HepG2 (cell line): Measurements from ENCODE around the gene TUBB4B. TPM values are rescaled to one million over a fixed set of nuclear protein-coding genes. Genes with fewer than 3 reads are reported as not detected.

Experiments used
- NCOA5 ChIP-seq: sonication (generic); formaldehyde crosslinking; IDR thresholded peaks from 2 replicates; pipeline ENCODE4 v1.4.0; 2020; ENCODE audit warnings: missing genetic modification reagents
- PAXIP1 ChIP-seq: sonication (generic); formaldehyde crosslinking; conservative IDR thresholded peaks from 2 replicates; pipeline ENCODE4 v1.4.0; 2020; ENCODE audit warnings: mild to moderate bottlenecking, missing genetic modification reagents, moderate library complexity
- RARA ChIP-seq: IDR thresholded peaks from 2 replicates; pipeline ENCODE4 v1.6.1; 2016; ENCODE audit warnings: missing genetic modification reagents, missing compliant biosample characterization
- SETDB1 ChIP-seq: sonication (generic); formaldehyde crosslinking; IDR thresholded peaks from 2 replicates; pipeline ENCODE4 v1.5.1; 2020; ENCODE audit warnings: missing genetic modification reagents, mild to moderate bottlenecking, borderline replicate concordance
- SIN3B ChIP-seq: fragments of 150-350 bp; IDR thresholded peaks from 2 replicates; pipeline ENCODE4 v1.6.1; 2014; ENCODE audit warnings: low read length
- SP5 ChIP-seq: IDR thresholded peaks from 2 replicates; pipeline ENCODE4 v1.6.1; 2016; ENCODE audit warnings: low read depth, borderline replicate concordance
- STAG1 ChIP-seq: sonication (generic); formaldehyde crosslinking; IDR thresholded peaks from 2 replicates; pipeline ENCODE4 v1.4.0; 2020; ENCODE audit warnings: missing genetic modification reagents
- ZBTB33 ChIP-seq: sonication (generic); formaldehyde crosslinking; IDR thresholded peaks from 2 replicates; pipeline ENCODE4 v1.4.0; 2020; ENCODE audit warnings: missing genetic modification reagents
- ZNF143 ChIP-seq: sonication (generic); formaldehyde crosslinking; IDR thresholded peaks from 2 replicates; pipeline ENCODE4 v1.4.0; 2020; ENCODE audit warnings: missing genetic modification reagents
- ZNF205 ChIP-seq: IDR thresholded peaks from 2 replicates; pipeline ENCODE4 v1.6.1; 2018; ENCODE audit warnings: missing biosample characterization, missing genetic modification reagents
- ZNF468 ChIP-seq: sonication (generic); formaldehyde crosslinking; IDR thresholded peaks from 2 replicates; pipeline ENCODE4 v1.8.0; 2022; ENCODE audit warnings: mild to moderate bottlenecking, moderate library complexity, missing genetic modification reagents
- ZNF556 ChIP-seq: sonication (generic); formaldehyde crosslinking; IDR thresholded peaks from 2 replicates; pipeline ENCODE4 v1.4.0; 2020; ENCODE audit warnings: mild to moderate bottlenecking, missing genetic modification reagents, borderline replicate concordance
- ZNF569 ChIP-seq: sonication (generic); formaldehyde crosslinking; IDR thresholded peaks from 2 replicates; pipeline ENCODE4 v1.5.0; 2020; ENCODE audit warnings: mild to moderate bottlenecking, missing genetic modification reagents, moderate library complexity, borderline replicate concordance
- ZNF737 ChIP-seq: sonication (generic); formaldehyde crosslinking; IDR thresholded peaks from 2 replicates; pipeline ENCODE4 v1.5.0; 2020; ENCODE audit warnings: missing genetic modification reagents, mild to moderate bottlenecking, borderline replicate concordance
- polyA plus RNA-seq, 8 experiments: library from polyadenylated mRNA; depleted of rRNA in 3 of 8; stranded (reverse) in 7 of 8; unstranded in 1 of 8; fragments of >200 nt; fragmentation: Illumina TruSeq in 4 of 8; extraction: Trizol in 4 of 8; gene quantifications; 2 replicates each; pipeline versions ENCODE4 v1.2.1 to v1.2.3, GENCODE V29; 2011 to 2016; ENCODE audit warnings: low read depth in 4 of 8, missing spikeins in 1 of 8, mixed read lengths in 1 of 8; ENCODE audit not compliant: insufficient read depth in 1 of 8
- total RNA-seq, 5 experiments: library from RNA; depleted of rRNA; stranded (reverse); fragments of >200 nt; fragmentation: Illumina TruSeq; extraction: Trizol; gene quantifications; 2 replicates each; pipeline ENCODE4 v1.2.3, GENCODE V29; 2016; ENCODE audit warnings: low read depth in 1 of 5
- TF ChIP-seq, protein P1 (sequence below): sonication (generic); formaldehyde crosslinking; IDR thresholded peaks from one replicate; pipeline ENCODE4 v1.5.1; 2020; ENCODE audit warnings: mild to moderate bottlenecking, missing genetic modification reagents; ENCODE audit errors: not compliant biosample characterization

TUBB4B gene
- total and polyA plus RNA-seq, 2 of the 13 experiments (the other 11 are each of a cell fraction or from before 2014, with no cell fraction given) = 182 to 412 TPM

- no peak for TF ChIP-seq ZNF569 (CRISPR knock-in tag)
- peak; percentile 71 for TF ChIP-seq ZNF205 (CRISPR knock-in tag)
- no peak; the same call in 1 of the 2 replicates for TF ChIP-seq ZNF556 (CRISPR knock-in tag)
- peak; percentile 82 for TF ChIP-seq ZNF143 (CRISPR knock-in tag)
- TF ChIP-seq SETDB1 = no peak
- no peak for TF ChIP-seq NCOA5
- no peak; the same call in 1 of the 2 replicates for TF ChIP-seq ZBTB33 (CRISPR knock-in tag)
- TF ChIP-seq PAXIP1 = peak; percentile 91
- 0 out of 2 replicates have a peak, but pooled peaks have one; percentile 39 for TF ChIP-seq SIN3B
- TF ChIP-seq STAG1 = 0 out of 2 replicates have a peak, but pooled peaks have one; percentile 10
- TF ChIP-seq, protein P1, sequence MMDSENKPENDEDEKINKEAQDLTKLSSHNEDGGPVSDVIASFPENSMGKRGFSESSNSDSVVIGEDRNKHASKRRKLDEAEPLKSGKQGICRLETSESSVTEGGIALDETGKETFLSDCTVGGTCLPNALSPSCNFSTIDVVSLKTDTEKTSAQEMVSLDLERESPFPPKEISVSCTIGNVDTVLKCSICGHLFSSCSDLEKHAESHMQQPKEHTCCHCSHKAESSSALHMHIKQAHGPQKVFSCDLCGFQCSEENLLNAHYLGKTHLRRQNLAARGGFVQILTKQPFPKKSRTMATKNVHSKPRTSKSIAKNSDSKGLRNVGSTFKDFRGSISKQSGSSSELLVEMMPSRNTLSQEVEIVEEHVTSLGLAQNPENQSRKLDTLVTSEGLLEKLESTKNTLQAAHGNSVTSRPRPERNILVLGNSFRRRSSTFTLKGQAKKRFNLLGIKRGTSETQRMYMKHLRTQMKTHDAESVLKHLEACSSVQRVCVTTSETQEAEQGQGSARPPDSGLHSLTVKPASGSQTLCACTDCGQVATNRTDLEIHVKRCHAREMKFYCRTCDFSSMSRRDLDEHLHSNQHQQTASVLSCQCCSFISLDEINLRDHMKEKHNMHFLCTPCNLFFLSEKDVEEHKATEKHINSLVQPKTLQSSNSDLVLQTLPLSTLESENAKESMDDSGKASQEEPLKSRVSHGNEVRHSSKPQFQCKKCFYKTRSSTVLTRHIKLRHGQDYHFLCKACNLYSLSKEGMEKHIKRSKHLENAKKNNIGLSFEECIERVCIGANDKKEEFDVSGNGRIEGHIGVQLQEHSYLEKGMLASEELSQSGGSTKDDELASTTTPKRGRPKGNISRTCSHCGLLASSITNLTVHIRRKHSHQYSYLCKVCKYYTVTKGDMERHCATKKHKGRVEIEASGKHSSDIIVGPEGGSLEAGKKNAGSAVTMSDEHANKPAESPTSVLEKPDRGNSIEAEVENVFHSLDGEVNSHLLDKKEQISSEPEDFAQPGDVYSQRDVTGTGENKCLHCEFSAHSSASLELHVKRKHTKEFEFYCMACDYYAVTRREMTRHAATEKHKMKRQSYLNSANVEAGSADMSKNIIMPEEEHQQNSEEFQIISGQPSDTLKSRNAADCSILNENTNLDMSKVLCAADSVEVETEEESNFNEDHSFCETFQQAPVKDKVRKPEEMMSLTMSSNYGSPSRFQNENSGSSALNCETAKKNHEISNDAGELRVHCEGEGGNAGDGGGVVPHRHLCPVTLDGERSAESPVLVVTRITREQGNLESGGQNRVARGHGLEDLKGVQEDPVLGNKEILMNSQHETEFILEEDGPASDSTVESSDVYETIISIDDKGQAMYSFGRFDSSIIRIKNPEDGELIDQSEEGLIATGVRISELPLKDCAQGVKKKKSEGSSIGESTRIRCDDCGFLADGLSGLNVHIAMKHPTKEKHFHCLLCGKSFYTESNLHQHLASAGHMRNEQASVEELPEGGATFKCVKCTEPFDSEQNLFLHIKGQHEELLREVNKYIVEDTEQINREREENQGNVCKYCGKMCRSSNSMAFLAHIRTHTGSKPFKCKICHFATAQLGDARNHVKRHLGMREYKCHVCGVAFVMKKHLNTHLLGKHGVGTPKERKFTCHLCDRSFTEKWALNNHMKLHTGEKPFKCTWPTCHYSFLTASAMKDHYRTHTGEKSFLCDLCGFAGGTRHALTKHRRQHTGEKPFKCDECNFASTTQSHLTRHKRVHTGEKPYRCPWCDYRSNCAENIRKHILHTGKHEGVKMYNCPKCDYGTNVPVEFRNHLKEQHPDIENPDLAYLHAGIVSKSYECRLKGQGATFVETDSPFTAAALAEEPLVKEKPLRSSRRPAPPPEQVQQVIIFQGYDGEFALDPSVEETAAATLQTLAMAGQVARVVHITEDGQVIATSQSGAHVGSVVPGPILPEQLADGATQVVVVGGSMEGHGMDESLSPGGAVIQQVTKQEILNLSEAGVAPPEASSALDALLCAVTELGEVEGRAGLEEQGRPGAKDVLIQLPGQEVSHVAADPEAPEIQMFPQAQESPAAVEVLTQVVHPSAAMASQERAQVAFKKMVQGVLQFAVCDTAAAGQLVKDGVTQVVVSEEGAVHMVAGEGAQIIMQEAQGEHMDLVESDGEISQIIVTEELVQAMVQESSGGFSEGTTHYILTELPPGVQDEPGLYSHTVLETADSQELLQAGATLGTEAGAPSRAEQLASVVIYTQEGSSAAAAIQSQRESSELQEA (CRISPR knock-in tag) = peak; percentile 71
- TF ChIP-seq SP5 (CRISPR knock-in tag) = peak; percentile 50; the same call in 1 of the 2 replicates
- peak; percentile 83 for TF ChIP-seq RARA (CRISPR knock-in tag)
- no peak for TF ChIP-seq ZNF737 (CRISPR knock-in tag)
- TF ChIP-seq ZNF468 (CRISPR knock-in tag) = no peak
Observed at GRCh38 chr9:137200311-137201204, 40.5 kb upstream of the TUBB4B start, which contains the start of gene TPRN (continued).
